ENCODE results near the gene GFPT1.
"Not testable (repeated sequence)": the region's sequence is repeated elsewhere in the genome, so short reads cannot be mapped to it uniquely, and the experiment has no call there.

The GFPT1 gene

GRCh38 chr2:69383176-69383812 is 3.7 kb downstream of the GFPT1 start:
- DNase-seq (ENCODE audit: low read depth): no peak

- DNase-seq (ENCODE audit: low read depth): no peak
Observed at GRCh38 chr2:69382547-69382946, 4.5 kb downstream of the GFPT1 start.

GRCh38 chr2:69381337-69381737 is 5.7 kb downstream of the GFPT1 start:
- no peak for DNase-seq (ENCODE audit: low read depth)

GRCh38 chr2:69380072-69380917 is 6.7 kb downstream of the GFPT1 start:
- no peak for DNase-seq (ENCODE audit: low read depth)

GRCh38 chr2:69376403-69376802 is 10.6 kb downstream of the GFPT1 start:
- DNase-seq (ENCODE audit: low read depth): no peak

- DNase-seq (ENCODE audit: low read depth): no peak
Observed at GRCh38 chr2:69375494-69376353, 11.3 kb downstream of the GFPT1 start.

GRCh38 chr2:69372767-69373166 is 14.3 kb downstream of the GFPT1 start:
- DNase-seq (ENCODE audit: low read depth): no peak

GRCh38 chr2:69369802-69370201 is 17.2 kb downstream of the GFPT1 start:
- DNase-seq (ENCODE audit: low read depth): no peak

- DNase-seq (ENCODE audit: low read depth): no peak
Observed at GRCh38 chr2:69368588-69368987, 18.4 kb downstream of the GFPT1 start.

- no peak for DNase-seq (ENCODE audit: low read depth)
Observed at GRCh38 chr2:69359371-69359770, 27.7 kb downstream of the GFPT1 start.

- no peak for DNase-seq (ENCODE audit: low read depth)
Observed at GRCh38 chr2:69358914-69359313, 28.1 kb downstream of the GFPT1 start.

GRCh38 chr2:69356471-69356870 is 30.6 kb downstream of the GFPT1 start:
- no peak for DNase-seq (ENCODE audit: low read depth)

GRCh38 chr2:69354976-69355375 is 32.1 kb downstream of the GFPT1 start:
- DNase-seq (ENCODE audit: low read depth): not testable (repeated sequence)

- DNase-seq (ENCODE audit: low read depth): no peak
Observed at GRCh38 chr2:69353360-69353759, 33.7 kb downstream of the GFPT1 start.

- DNase-seq (ENCODE audit: low read depth): no peak
Observed at GRCh38 chr2:69348781-69349180, 38.2 kb downstream of the GFPT1 start.

- DNase-seq (ENCODE audit: low read depth): no peak
Observed at GRCh38 chr2:69345434-69345833, 41.6 kb downstream of the GFPT1 start.

GRCh38 chr2:69344305-69344704 is 42.7 kb downstream of the GFPT1 start:
- DNase-seq (ENCODE audit: low read depth): no peak

GRCh38 chr2:69340101-69340775 is 46.8 kb downstream of the GFPT1 start:
- peak; percentile 14 for DNase-seq (ENCODE audit: low read depth)

GRCh38 chr2:69335311-69335710 is 51.7 kb downstream of the GFPT1 start:
- no peak for DNase-seq (ENCODE audit: low read depth)

- DNase-seq (ENCODE audit: low read depth): no peak
Observed at GRCh38 chr2:69333352-69333751, 53.7 kb downstream of the GFPT1 start.

GRCh38 chr2:69330781-69331180 is 56.2 kb downstream of the GFPT1 start:
- DNase-seq (ENCODE audit: low read depth): no peak

GRCh38 chr2:69322631-69323030 is 64.4 kb downstream of the GFPT1 start:
- no peak for DNase-seq (ENCODE audit: low read depth)

Measured in non-pigmented ciliary epithelial cell (primary cell).